Epithelial cell of proximal tubule (primary cell): ENCODE data around the gene RAP1A. TPM values are rescaled to one million over a fixed set of nuclear protein-coding genes. Genes with fewer than 3 reads are reported as not detected.

ENCODE experiments used
- DNase-seq: peaks from one replicate; pipeline ENCODE4 v3.0.0-alpha.2; 2011; ENCODE audit warnings: low read depth
- H3K4me3 ChIP-seq: 2 replicates; pipeline ENCODE4 v1.5.1; 2011; ENCODE audit warnings: low read depth, mild to moderate bottlenecking, low read length
- CTCF ChIP-seq: conservative IDR thresholded peaks from 2 replicates; pipeline ENCODE4 v1.5.1; 2012; ENCODE audit warnings: low read depth, mild to moderate bottlenecking, low read length
- total RNA-seq: library from RNA; depleted of rRNA; stranded (reverse); fragments of >200 nt; gene quantifications from 2 replicates; pipeline ENCODE4 v1.2.3, GENCODE V29; 2015

Gene RAP1A
- total RNA-seq, 1 donor from 2014 or later = 25.7 TPM

- H3K4me3 ChIP-seq = no peak overlapping the region
- DNase-seq = no peak
- TF ChIP-seq CTCF = no peak
Observed at GRCh38 chr1:111597426-111597825, 22.2 kb upstream of the RAP1A start.

GRCh38 chr1:111598544-111598943 is 21.0 kb upstream of the RAP1A start:
- no peak overlapping the region for H3K4me3 ChIP-seq
- TF ChIP-seq CTCF = no peak
- no peak for DNase-seq

GRCh38 chr1:111599781-111600693 is 19.6 kb upstream of the RAP1A start:
- no peak overlapping the region for H3K4me3 ChIP-seq
- TF ChIP-seq CTCF = no peak
- DNase-seq = no peak

GRCh38 chr1:111600886-111601386 is 18.7 kb upstream of the RAP1A start:
- no peak overlapping the region for H3K4me3 ChIP-seq
- no peak for TF ChIP-seq CTCF
- no peak for DNase-seq

- no peak for DNase-seq
- H3K4me3 ChIP-seq = no peak overlapping the region
- TF ChIP-seq CTCF = no peak
Observed at GRCh38 chr1:111602302-111602701, 17.3 kb upstream of the RAP1A start.

- H3K4me3 ChIP-seq = no peak overlapping the region
- no peak for TF ChIP-seq CTCF
- DNase-seq = no peak
Observed at GRCh38 chr1:111602974-111603373, 16.6 kb upstream of the RAP1A start.
